ENCODE results near the gene SUMO3.

Gene SUMO3

DNA sequence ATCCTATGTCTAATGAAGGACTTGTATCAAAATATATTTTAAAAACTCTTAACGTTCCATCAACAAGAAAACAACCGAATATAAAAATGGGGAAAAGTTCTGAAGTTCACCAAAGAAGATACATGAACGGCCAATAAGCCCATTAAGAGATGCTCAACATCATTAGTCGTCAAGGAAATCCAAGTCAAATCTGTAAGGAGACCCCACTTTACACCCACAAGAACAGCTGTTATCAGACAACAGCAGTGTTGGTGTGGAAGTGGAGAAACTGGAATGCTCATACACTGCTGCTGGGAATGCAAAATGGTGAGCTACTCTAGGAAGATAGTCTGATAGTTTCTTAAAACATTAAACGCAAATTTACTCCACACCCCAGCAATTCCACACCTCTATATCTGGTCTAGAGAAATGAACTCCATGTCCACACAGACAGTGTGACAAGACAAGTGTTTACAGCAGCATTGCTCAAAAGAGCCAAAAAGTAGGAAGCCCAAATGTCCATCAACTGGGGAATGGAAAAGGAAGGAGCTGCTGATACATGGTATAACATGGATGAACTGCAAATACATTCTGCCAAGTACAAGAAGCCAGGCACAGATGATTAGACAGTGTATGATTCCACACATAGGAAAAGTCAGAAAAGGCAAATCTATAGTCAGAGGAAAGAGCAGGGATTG, 34.7 kb downstream of the SUMO3 start:
- ChIA-PET CTCF (interaction anchor here (1.0 kb wide), 1 partner anchor 10 kb away, joined by 6 read pairs; no protein-coding TSS in a partner anchor), POLR2A (ENCODE audit: low non-redundant PET) (no interaction called here)
- no peak overlapping the region for H3K27ac ChIP-seq
- TF ChIP-seq, protein P1, sequence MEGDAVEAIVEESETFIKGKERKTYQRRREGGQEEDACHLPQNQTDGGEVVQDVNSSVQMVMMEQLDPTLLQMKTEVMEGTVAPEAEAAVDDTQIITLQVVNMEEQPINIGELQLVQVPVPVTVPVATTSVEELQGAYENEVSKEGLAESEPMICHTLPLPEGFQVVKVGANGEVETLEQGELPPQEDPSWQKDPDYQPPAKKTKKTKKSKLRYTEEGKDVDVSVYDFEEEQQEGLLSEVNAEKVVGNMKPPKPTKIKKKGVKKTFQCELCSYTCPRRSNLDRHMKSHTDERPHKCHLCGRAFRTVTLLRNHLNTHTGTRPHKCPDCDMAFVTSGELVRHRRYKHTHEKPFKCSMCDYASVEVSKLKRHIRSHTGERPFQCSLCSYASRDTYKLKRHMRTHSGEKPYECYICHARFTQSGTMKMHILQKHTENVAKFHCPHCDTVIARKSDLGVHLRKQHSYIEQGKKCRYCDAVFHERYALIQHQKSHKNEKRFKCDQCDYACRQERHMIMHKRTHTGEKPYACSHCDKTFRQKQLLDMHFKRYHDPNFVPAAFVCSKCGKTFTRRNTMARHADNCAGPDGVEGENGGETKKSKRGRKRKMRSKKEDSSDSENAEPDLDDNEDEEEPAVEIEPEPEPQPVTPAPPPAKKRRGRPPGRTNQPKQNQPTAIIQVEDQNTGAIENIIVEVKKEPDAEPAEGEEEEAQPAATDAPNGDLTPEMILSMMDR (conservative IDR thresholded peaks at IDR 0.05; ENCODE audit: low read depth) = no peak
- DNase-seq (ENCODE audit: low spot score) = no peak

DNA sequence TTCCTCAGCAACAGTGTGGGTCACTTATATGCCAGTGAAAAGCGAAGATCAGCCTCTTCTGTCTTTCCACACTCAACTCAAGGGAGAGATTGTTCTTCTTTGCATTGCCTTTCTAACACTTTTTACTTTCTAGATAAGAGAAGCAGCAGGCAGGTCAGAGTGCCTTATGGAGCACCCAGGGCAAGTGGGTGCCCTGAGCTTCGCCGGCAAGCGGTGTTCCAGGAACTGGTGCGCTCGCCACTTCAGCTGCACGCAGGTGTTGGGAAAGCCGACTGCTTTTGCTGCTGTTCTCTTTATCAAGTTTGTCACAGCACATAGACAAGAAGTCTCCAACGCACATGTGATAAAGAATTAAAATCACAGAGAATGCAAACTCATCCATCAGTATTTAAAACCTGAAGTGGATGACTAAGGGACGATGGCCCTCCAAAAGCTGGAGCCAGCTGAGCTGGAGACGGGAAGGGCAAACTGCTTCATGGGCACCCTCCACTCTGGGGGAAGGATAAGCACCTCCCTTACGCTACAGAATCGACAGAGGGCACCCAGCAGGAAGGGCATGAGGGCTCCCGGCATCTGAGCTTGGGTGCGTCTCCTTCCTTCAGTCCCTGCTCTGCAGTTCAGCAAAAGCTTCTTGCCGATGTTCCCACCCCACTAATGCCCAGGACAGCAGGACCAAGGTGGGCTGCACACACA, 36.9 kb downstream of the SUMO3 start:
- no peak for DNase-seq (ENCODE audit: low spot score)
- TF ChIP-seq, protein P1 (conservative IDR thresholded peaks at IDR 0.05; ENCODE audit: low read depth) = no peak
- CTCF ChIA-PET = interaction anchor here (0.9 kb wide), 1 partner anchor 12 kb away, joined by 4 read pairs; no protein-coding TSS in a partner anchor
- POLR2A ChIA-PET (ENCODE audit: low non-redundant PET) = no interaction called here
- H3K27ac ChIP-seq = no peak overlapping the region

DNA sequence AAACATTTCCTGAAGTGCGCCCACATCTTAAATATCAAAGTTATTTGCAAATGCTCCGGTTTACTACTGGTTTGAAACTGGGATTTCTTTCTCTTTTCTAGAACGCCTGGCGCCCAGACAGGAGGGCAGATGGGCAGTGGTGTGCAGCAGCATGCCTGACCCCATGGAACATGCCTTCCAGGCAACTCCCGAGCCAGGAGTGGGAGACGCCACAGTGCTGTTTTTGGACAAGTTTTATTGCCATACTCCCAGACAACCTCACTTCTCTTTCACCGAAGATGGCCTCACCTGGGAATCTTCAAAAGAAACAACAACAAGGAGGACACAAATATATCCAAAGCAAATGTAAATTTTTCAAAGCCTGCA, 37.7 kb downstream of the SUMO3 start:
- H3K27ac ChIP-seq = no peak overlapping the region; the same call in 1 of the 2 replicates
- POLR2A ChIA-PET (ENCODE audit: low non-redundant PET) = no interaction called here
- TF ChIP-seq, protein P1 (conservative IDR thresholded peaks at IDR 0.05; ENCODE audit: low read depth) = no peak
- CTCF ChIA-PET = no interaction called here
- DNase-seq (ENCODE audit: low spot score) = no peak

DNA sequence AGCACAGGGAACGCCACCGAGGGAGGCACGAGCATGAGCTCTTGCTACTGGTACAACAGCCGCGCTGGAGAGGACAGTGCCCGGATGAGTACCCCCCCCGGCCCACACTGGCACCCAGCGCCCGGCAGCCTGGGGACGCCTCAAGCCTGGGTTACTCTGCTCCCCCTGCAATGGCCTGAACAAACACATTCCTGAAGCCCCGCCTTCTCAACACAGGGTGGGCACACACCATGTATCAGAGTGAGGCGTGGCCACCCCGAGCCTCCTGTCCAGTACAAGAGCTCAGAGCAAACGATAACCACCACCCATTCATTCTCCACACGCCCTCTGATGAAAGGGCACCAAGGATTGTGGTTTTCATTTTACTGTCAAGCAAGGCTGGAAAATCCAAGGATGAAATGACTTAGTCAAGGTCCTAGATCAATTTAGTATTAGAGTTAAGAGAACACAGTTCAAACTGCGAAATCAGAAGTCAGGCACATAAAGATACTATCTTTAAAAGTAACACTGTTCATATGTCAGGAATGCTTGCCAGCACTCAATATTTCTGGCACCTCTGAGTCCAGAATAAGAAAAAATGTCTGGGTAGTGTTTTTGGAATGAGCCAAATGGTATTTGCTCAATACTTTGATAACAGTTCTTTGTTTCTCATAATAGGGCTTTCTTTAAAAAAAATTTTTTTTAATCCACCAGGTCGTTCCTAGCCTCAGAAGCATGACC, 38.3 kb downstream of the SUMO3 start:
- ChIA-PET POLR2A (ENCODE audit: low non-redundant PET) (no interaction called here), CTCF (interaction anchor here (0.6 kb wide), 1 partner anchor 58 kb away, joined by 8 read pairs; no protein-coding TSS in a partner anchor)
- DNase-seq (ENCODE audit: low spot score) = no peak

DNA sequence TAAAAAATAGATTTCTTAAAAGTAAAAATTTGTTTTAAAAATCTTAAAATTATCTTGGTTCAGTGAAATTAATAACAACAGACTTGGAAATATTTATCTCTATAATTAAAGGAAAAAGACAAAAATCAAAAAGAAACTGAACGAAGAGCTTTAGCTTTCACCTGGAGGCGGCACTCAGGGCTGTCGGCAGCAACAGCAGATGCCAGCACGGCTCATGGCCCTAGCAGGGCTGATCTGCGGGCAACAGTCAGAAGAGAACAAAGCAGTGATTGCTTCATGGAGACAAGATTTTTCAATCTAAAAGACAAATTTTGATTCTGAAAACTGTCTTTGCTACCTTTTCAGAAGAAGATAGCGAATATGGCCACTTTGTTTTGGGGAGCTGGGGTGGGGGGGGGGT, 38.9 kb downstream of the SUMO3 start:
- TF ChIP-seq, protein P1 (conservative IDR thresholded peaks at IDR 0.05; ENCODE audit: low read depth) = no peak
- POLR2A ChIA-PET (ENCODE audit: low non-redundant PET) = no interaction called here
- CTCF ChIA-PET = interaction anchor here (0.6 to 0.7 kb wide), 2 partner anchors 58 to 501 kb away, joined by 3 to 8 read pairs; no protein-coding TSS in a partner anchor
- H3K27ac ChIP-seq = no peak overlapping the region
- DNase-seq (ENCODE audit: low spot score) = no peak

More for the DNA sequence above, 38.3 kb downstream of the SUMO3 start:
- no peak overlapping the region; the same call in 1 of the 2 replicates for H3K27ac ChIP-seq
- TF ChIP-seq, protein P1 (conservative IDR thresholded peaks at IDR 0.05; ENCODE audit: low read depth) = no peak

DNA sequence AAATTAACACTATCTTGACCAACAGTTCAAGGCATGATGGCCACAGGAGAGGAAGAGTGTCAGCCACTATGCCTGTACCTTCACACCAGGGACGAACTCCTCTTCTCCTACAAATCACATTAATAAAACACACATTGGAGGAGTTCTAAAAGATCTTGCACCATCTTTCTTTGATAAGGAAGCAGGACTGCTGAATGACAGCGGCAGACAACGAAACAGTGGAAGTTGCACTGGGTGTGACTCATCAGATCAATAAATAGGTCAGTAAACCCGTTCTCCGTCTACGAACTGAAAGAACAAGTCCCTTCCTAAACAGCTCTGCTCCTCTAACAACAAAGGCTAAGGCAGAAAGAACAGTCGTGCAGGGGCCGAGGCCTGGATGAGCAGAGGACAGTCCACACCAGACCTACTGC, 39.4 kb downstream of the SUMO3 start:
- TF ChIP-seq, protein P1 (conservative IDR thresholded peaks at IDR 0.05; ENCODE audit: low read depth) = no peak
- DNase-seq (ENCODE audit: low spot score) = no peak
- ChIA-PET CTCF (interaction anchor here (0.7 kb wide), 1 partner anchor 501 kb away, joined by 3 read pairs; no protein-coding TSS in a partner anchor), POLR2A (ENCODE audit: low non-redundant PET) (no interaction called here)
- no peak overlapping the region for H3K27ac ChIP-seq
